Testis (tissue), 3 donors: ENCODE results near the gene DKK3. TPM values are rescaled to one million over a fixed set of nuclear protein-coding genes. Genes with fewer than 3 reads are reported as not detected.

Source experiments
- DNase-seq: peaks from one replicate; pipeline ENCODE4 v3.0.0-alpha.2; 2019
- H3K27ac ChIP-seq, 2 donors: fragments of 200-600 bp; sonication (generic); one replicate each; pipeline ENCODE4 v1.5.1; 2019
- H3K27me3 ChIP-seq: fragments of 200-600 bp; sonication (generic); one replicate; pipeline ENCODE4 v1.5.1; 2019
- H3K36me3 ChIP-seq: fragments of 200-600 bp; sonication (generic); one replicate; pipeline ENCODE4 v1.5.1; 2017; ENCODE audit warnings: low read depth; ENCODE audit errors: missing control alignments
- H3K4me1 ChIP-seq: fragments of 200-600 bp; sonication (generic); one replicate; pipeline ENCODE4 v1.5.1; 2019
- H3K4me3 ChIP-seq, 2 donors: fragments of 200-600 bp; sonication (generic); one replicate each; pipeline ENCODE4 v1.5.1; 2017 to 2019
- H3K9me3 ChIP-seq: fragments of 200-600 bp; sonication (generic); one replicate; pipeline ENCODE4 v1.5.1; 2017
- POLR2A ChIP-seq: fragments of 450-650 bp; IDR thresholded peaks from one replicate; pipeline ENCODE4 v1.6.1; 2017; ENCODE audit warnings: antibody characterized with exemption, mild to moderate bottlenecking, moderate library complexity
- WGBS, 2 donors: methylation state at CpG; one replicate each; pipeline ENCODE4 v1.1.5; 2018; 5-methylcytosine and 5-hydroxymethylcytosine counted together
- intact Hi-C: fragments of 100-400 bp; cut with DNase I; formaldehyde crosslinking; loops from one replicate; pipeline ENCODE4 v1.15.1; 2023; ENCODE audit warnings: low total_unique reads
- polyA plus RNA-seq: library from polyadenylated mRNA; stranded (reverse); fragments of 350-450 nt; fragmentation: Illumina TruSeq; extraction: RNeasy Lipid Tissue Mini Kit (QIAGEN cat#74804); gene quantifications from one replicate; pipeline ENCODE4 v1.2.3, GENCODE V29; 2014; ENCODE audit warnings: low read depth, low replicate concordance; ENCODE audit not compliant: insufficient read depth
- total RNA-seq, 2 donors: library from RNA; depleted of rRNA; stranded (reverse); fragments of >200 nt; gene quantifications; one replicate each; pipeline ENCODE4 v1.2.3, GENCODE V29; 2016
- TF ChIP-seq, protein P1 (sequence below), 3 experiments: fragments of 450-650 bp in 2 of 3; fragments of 200-600 bp in 1 of 3; sonication (generic) in 1 of 3; IDR thresholded peaks; one replicate each; pipeline ENCODE4 v1.5.1; 2016 to 2019; ENCODE audit warnings: antibody characterized with exemption in 3 of 3, mild to moderate bottlenecking in 2 of 3, moderate library complexity in 1 of 3

The DKK3 gene
- total and polyA plus RNA-seq, 3 donors from 2014 or later: 185 to 392 (median 236) TPM

DNA sequence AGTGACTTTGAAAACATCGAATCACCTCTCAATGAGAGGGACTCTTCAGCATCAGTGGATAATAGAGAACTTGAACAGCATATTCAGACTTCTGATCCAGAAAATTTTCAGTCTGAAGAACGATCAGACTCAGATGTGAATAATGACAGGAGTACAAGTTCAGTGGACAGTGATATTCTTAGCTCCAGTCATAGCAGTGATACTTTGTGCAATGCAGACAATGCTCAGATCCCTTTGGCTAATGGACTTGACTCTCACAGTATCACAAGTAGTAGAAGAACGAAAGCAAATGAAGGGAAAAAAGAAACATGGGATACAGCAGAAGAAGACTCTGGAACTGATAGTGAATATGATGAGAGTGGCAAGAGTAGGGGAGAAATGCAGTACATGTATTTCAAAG, 65.8 kb downstream of the DKK3 start:
- Histone ChIP-seq H3K27ac (no peak overlapping the region), H3K27me3 (no peaks in the 10 kb centered on the region), H3K4me1 (no peaks in the 10 kb centered on the region), H3K9me3 (no peaks in the 10 kb centered on the region), H3K4me3 (no peak overlapping the region), H3K36me3 (no peaks in the 10 kb centered on the region)
- no peak for DNase-seq
- WGBS, 2 donors: 83 to 93% methylated on average over 3 of the region's 3 CpGs
- intact Hi-C loops: no loop called here
- TF ChIP-seq POLR2A: no peak
- TF ChIP-seq, protein P1, sequence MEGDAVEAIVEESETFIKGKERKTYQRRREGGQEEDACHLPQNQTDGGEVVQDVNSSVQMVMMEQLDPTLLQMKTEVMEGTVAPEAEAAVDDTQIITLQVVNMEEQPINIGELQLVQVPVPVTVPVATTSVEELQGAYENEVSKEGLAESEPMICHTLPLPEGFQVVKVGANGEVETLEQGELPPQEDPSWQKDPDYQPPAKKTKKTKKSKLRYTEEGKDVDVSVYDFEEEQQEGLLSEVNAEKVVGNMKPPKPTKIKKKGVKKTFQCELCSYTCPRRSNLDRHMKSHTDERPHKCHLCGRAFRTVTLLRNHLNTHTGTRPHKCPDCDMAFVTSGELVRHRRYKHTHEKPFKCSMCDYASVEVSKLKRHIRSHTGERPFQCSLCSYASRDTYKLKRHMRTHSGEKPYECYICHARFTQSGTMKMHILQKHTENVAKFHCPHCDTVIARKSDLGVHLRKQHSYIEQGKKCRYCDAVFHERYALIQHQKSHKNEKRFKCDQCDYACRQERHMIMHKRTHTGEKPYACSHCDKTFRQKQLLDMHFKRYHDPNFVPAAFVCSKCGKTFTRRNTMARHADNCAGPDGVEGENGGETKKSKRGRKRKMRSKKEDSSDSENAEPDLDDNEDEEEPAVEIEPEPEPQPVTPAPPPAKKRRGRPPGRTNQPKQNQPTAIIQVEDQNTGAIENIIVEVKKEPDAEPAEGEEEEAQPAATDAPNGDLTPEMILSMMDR (IDR thresholded peaks at IDR 0.05): no peak

DNA sequence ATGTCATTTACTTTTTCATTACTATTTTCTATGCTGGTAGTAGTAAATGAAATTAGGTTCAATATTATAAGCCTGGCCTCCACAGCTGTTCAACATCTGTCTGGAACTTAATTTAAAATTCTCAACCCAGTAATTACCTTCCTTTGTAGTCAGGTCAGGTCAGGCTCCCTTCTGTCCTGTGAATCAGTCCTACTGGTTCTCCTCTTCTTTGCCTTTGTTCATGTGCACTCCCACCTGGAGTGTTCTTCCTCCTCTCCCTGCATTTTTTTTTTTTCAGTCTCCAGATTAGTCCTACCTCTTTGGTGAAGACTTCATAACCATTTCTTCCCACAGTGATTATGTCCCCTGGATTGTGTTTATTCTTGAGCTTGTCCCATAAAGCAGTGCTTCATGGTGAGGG, 67.9 kb downstream of the DKK3 start:
- Histone ChIP-seq H3K4me1 (no peaks in the 10 kb centered on the region), H3K36me3 (no peaks in the 10 kb centered on the region), H3K27me3 (no peaks in the 10 kb centered on the region), H3K9me3 (no peaks in the 10 kb centered on the region), H3K4me3 (no peak overlapping the region), H3K27ac (no peak overlapping the region)
- no peak for DNase-seq
- intact Hi-C loops: no loop called here
- TF ChIP-seq, protein P1 (IDR thresholded peaks at IDR 0.05): no peak

DNA sequence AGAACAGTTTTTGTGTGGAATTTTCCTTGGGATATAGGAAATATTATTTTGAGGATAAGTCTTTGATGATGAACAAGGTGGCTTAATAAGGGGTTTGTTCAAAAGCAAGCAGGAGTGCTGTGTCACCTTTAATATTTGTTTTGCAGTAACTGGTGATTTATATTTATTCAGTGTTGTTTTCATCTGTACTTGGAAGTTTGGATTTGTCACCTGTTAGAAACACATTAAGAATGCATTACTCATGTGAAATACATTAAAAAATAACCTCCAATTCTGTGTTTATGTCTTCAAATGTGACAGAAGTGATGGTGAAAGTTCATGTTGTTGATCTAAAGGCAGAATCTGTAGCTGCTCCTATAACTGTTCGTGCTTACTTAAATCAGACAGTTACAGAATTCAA, 70.5 kb downstream of the DKK3 start:
- Histone ChIP-seq H3K4me3 (no peak overlapping the region), H3K36me3 (no peaks in the 10 kb centered on the region), H3K4me1 (no peaks in the 10 kb centered on the region), H3K27me3 (no peaks in the 10 kb centered on the region), H3K9me3 (no peaks in the 10 kb centered on the region), H3K27ac (no peak overlapping the region)
- no peak for TF ChIP-seq POLR2A
- TF ChIP-seq, protein P1 (IDR thresholded peaks at IDR 0.05): no peak
- intact Hi-C loops: loop anchor here (10.0 kb wide), 1 partner anchor 107 kb away; no protein-coding TSS in a partner anchor
- no peak for DNase-seq
- WGBS, 2 donors: 96 to 100% methylated on average over 1 of the region's 1 CpG

DNA sequence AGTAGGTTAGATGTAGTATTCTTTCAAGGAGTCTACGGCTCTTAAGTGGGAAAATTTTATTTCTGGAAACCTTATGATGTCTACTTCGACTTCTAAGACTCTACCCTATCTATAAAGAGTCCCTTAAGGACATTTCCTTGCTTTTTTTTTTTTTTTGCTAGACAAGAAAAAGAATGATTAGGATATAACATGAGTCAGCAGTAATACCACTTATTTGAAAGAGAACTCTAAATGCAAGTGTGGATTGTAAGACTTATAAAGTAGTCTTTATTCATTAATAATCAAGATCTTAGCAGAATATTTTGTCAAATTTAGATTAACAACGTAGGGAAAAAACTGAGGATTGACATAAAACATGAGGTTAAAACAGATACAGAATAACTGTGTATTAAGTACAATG, 71.0 kb downstream of the DKK3 start:
- Histone ChIP-seq H3K36me3 (no peaks in the 10 kb centered on the region), H3K4me1 (no peaks in the 10 kb centered on the region), H3K27me3 (no peaks in the 10 kb centered on the region), H3K27ac (no peak overlapping the region), H3K9me3 (no peaks in the 10 kb centered on the region), H3K4me3 (no peak overlapping the region)
- no peak for DNase-seq
- intact Hi-C loops: loop anchor here (10.0 kb wide), 1 partner anchor 107 kb away; no protein-coding TSS in a partner anchor
- 76 to 79% methylated on average over 3 of the region's 3 CpGs for WGBS, 2 donors
- TF ChIP-seq, protein P1 (IDR thresholded peaks at IDR 0.05): no peak
- no peak for TF ChIP-seq POLR2A

DNA sequence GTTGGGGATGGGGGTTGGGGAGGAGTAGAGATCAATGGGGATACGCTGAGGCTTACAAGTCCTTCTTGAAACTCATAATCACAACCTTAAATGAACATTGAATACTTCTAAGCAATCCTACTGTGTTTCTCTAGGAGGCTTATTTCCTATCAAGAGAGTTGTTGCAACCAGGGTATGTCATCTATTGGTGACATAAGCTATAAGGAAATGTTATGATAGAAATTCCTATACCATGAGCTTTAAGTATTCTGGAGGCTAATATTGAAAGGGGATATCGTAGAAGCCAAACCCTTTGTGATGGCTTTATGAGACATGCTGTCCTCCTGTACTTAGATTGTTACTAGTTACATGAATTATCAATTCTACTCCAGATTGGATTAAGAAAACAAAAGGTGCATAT, 72.9 kb downstream of the DKK3 start:
- H3K27me3 ChIP-seq: no peaks in the 10 kb centered on the region
- H3K36me3 ChIP-seq: no peaks in the 10 kb centered on the region
- H3K4me3 ChIP-seq: no peak overlapping the region
- TF ChIP-seq, protein P1 (IDR thresholded peaks at IDR 0.05): no peak
- no peak for TF ChIP-seq POLR2A
- DNase-seq: no peak
- no peaks in the 10 kb centered on the region for H3K9me3 ChIP-seq
- intact Hi-C loops: loop anchor here (10.0 kb wide), 1 partner anchor 109 kb away; no protein-coding TSS in a partner anchor
- no peaks in the 10 kb centered on the region for H3K4me1 ChIP-seq
- H3K27ac ChIP-seq: no peak overlapping the region
- 85 to 90% methylated on average over 2 of the region's 2 CpGs for WGBS, 2 donors
